HG02884 (cell line): ENCODE data around the gene RIOK3.
"Not testable (repeated sequence)": the region's sequence is repeated elsewhere in the genome, so short reads cannot be mapped to it uniquely, and the experiment has no call there.

Source experiments
- ATAC-seq: cut with Tn5 transposase; IDR thresholded peaks from one replicate; pipeline ENCODE4 v1.9.1; 2021; ENCODE audit warnings: mild to moderate bottlenecking, moderate library complexity; ENCODE audit not compliant: unreplicated experiment

The RIOK3 gene

GRCh38 chr18:23494992-23495391 lies 41.9 kb downstream of the RIOK3 start:
- ATAC-seq = no peak

DNA sequence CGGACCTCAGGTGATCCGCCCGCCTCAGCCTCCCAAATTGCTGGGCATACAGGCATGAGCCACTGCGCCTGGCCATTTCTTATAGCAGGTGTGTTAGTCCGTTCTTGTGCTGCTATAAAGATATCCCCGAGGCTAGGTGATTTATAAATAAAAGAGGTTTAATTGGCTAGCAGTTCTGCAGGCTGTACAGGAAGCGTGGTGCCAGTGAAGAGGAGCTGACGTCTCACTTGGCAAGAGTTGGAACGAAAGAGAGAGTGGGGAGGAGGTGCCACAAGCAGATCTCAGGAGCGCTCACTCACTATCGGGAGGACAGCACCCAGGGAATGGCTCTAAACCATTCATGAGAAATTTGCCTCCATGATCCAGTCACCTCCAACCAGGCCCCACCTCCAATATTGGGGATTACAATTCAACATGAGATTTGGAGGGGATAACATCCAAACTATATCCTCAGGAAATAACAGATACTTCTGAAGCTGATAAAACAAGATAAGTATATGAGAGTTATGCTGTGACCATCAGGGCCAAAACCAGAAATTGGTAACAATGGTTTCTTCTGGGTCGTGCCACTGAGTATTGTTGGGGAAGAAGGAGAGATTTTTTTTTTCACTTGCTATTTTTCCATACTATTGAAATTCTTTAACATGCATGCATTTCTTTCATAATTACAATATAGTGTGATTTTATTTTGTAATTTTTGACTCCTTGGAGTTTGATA lies 42.8 kb downstream of the RIOK3 start:
- no peak for ATAC-seq

GRCh38 chr18:23498117-23498516 lies 45.0 kb downstream of the RIOK3 start:
- no peak for ATAC-seq

DNA sequence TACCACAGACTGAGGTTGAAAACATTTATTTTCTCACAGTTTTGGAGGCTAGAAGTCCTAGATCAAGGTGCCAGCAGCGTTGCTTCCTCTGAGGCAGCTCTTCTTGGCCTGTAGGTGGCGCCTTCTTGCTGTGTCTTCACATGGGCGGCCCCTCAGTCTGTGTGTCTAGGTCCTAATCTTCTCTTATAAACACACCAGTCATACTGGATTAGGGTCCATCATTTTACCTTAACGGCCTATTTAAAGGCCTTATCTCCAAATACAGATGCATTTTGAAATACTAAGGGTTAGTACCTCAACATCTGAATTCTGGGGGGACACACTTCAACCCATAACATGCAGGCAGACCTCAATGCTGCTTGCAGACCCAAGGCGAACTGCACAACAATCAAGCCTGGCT lies 45.8 kb downstream of the RIOK3 start:
- peak; percentile 38 for ATAC-seq

DNA sequence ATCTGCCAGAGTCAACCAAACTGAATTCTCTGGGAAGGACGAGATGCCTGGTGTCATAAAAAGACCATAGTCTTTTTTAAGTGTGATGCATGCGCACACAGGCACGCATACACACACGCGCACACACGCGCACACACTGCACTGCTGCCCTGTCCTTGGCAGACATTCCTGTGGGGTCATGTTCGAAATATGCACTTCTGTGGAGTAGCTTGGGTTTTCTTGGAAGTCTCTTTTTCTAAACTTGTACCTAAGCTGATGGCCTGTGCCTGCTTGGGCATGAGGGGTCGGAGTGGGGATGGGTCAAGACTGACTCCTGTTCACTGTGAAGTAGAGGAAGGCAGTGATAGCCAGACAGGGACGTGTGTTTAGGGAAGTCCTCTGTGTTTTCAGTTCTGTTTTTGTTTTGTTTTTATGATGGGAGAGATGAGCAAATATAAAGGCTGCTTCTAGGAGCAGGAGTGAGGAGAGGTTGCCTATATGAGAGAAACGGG lies 46.2 kb downstream of the RIOK3 start:
- no peak for ATAC-seq

- no peak for ATAC-seq
Measured at GRCh38 chr18:23501626-23502025, 48.5 kb downstream of the RIOK3 start.

GRCh38 chr18:23502516-23503037 lies 49.5 kb downstream of the RIOK3 start:
- ATAC-seq = no peak

GRCh38 chr18:23503038-23503962 lies 50.2 kb downstream of the RIOK3 start, which contains the start of gene RMC1:
Gene RMC1, plus strand, starts transcription at chr18:23503511. Its CDS starts 108 bp downstream, at chr18:23503619.
- peak; percentile 67 for ATAC-seq

- ATAC-seq = no peak
Measured at GRCh38 chr18:23503963-23504344, 50.9 kb downstream of the RIOK3 start.

- no peak for ATAC-seq
Measured at GRCh38 chr18:23504720-23505119, 51.6 kb downstream of the RIOK3 start.

DNA sequence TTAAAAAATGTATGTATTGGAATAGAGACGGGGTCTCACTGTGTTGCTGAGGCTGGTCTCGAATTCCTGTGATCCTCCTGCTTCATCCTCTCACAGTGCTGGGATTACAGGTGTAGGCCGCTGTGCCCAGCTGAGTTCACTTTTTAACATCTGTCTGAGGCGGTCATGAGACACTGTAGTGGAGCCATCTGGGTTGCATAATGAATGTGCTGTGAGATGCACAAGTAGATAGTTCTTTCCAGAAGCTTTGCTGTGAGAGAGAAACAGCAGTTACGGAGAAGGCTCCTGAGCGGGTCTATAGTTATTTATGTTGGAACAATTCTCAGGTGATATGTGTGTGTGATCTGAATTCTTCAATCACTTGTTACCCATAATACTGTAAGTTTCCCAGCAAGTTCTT lies 53.3 kb downstream of the RIOK3 start:
- no peak for ATAC-seq

DNA sequence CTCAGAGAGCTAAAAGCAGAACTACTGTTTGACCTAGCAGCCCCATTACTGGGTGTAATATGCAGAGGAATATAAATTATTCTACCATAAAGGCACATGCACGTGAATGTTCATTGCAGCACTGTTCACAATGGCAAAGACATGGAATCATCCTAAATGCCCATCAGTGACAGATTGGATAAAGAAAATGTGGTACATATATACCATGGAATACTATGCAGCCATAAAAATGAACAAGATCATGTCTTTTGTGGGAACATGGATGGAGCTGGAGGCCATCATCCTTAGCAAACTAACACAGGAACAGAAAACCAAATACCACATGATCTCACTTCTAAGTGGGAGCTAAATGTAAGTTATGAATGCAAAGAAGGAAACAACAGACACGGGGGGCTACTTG lies 57.8 kb downstream of the RIOK3 start:
- ATAC-seq = not testable (repeated sequence)

DNA sequence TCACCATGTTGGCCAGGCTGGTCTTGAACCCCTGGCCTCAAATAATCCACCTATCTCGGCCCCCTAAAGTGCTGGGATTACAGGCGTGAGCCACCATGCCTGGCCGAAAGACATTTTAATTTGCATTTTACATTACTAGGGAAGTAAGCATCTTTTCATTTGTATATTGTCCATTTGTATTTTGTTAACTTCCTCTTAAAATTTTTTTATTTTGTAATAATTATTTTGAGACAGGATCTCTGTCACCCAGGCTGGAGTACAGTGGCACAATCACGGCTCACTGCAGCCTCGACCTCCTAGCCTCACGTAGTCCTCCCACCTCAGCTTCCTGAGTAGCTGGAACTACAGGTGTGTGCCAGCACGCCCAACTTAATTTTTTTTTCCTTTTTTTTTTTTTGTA lies 59.1 kb downstream of the RIOK3 start:
- ATAC-seq = not testable (repeated sequence)

GRCh38 chr18:23512641-23513040 lies 59.6 kb downstream of the RIOK3 start:
- no peak for ATAC-seq

DNA sequence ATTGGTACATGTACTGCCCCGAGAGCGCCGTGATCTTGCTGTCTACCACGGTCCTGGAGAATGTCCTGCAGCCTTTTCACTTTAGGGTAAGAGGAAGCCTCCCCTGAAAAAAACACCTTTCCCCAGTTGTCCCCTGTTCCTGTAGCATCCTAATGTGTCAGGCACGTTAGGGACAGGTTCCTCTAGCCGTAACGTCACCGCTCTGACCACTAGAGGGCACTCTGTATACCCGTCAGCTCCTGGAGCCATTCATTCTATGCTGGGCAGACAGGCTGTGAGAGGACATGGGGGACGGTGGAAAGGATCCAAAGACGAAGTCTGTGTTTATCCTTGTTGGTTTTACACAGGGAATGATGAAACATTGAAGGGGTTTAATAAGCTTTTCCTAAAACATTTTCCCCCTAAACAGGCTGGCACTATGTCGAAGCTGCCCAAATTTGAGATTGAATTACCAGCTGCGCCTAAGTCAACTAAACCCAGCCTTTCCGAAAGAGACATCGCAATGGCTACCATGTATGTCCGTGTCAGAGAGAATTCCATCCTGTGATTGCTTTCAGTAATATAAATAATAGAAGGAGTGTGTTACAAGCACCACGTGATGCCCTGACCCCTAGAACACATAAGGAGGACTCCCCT lies 62.9 kb downstream of the RIOK3 start:
- peak; percentile 91 for ATAC-seq

DNA sequence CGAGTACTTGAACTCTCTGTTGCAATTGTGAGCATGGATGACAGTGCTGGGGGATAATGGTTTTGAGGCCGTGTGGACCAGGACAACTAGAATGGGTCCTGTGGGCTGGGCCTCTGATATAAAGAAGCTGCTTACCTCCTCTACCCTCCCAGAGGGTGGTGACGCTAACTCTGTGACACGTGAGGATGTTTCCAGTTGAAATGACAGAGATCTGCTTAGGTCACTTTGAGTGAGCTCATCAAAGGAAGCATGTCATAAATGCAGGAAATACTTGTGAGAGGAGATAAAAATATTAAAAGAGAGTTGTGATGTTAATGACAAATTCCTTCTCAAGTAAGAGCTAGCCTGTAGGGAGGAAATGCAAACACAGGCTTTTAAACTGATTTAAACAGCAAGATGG lies 66.6 kb downstream of the RIOK3 start:
- no peak for ATAC-seq

- ATAC-seq = no peak
Measured at GRCh38 chr18:23521271-23521670, 68.2 kb downstream of the RIOK3 start.

DNA sequence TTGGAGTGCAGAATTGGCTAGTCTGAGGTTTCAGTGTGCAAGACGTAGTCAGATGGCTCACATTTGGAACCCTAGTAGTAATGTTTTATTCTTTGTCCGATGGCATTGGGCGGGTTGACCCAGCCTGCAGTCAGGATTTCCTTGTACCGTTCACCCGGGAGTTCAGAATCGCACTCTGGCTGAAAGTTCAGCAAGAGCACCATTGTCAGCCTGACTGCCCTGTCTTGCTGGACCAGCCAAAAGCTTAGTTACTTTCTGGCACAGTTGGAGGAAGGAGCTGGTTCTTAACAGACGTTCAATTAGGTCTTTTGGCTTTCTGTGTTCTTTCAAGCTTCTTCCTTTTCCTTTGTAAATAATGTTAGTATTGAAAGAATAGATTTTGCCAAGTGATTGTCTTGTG lies 68.8 kb downstream of the RIOK3 start:
- ATAC-seq = no peak

GRCh38 chr18:23523429-23524212 lies 70.5 kb downstream of the RIOK3 start:
- ATAC-seq = no peak

GRCh38 chr18:23524213-23524707 lies 71.2 kb downstream of the RIOK3 start:
- ATAC-seq = no peak
